HG03139 (cell line): ENCODE results near the gene USP31.

Source experiments
- ATAC-seq: cut with Tn5 transposase; IDR thresholded peaks from one replicate; pipeline ENCODE4 v1.9.1; 2021; ENCODE audit not compliant: unreplicated experiment

USP31 gene

GRCh38 chr16:23132775-23133463, 16.3 kb downstream of the USP31 start:
- no peak for ATAC-seq

- ATAC-seq, result no peak
Observed at GRCh38 chr16:23131931-23132621, 17.2 kb downstream of the USP31 start.

- ATAC-seq, result no peak
Observed at GRCh38 chr16:23131436-23131835, 17.8 kb downstream of the USP31 start.

- ATAC-seq, result no peak
Observed at GRCh38 chr16:23131036-23131435, 18.2 kb downstream of the USP31 start.

- ATAC-seq, result no peak
Observed at GRCh38 chr16:23129686-23130085, 19.6 kb downstream of the USP31 start.

GRCh38 chr16:23128056-23128455, 21.2 kb downstream of the USP31 start:
- no peak for ATAC-seq

- no peak for ATAC-seq
Observed at GRCh38 chr16:23125277-23125676, 24.0 kb downstream of the USP31 start.

GRCh38 chr16:23124315-23124714, 24.9 kb downstream of the USP31 start:
- no peak for ATAC-seq

GRCh38 chr16:23122144-23122543, 27.1 kb downstream of the USP31 start:
- no peak for ATAC-seq

- ATAC-seq, result no peak
Observed at GRCh38 chr16:23121024-23121423, 28.2 kb downstream of the USP31 start.

- ATAC-seq, result no peak
Observed at GRCh38 chr16:23120562-23120961, 28.7 kb downstream of the USP31 start.

- no peak for ATAC-seq
Observed at GRCh38 chr16:23119570-23119969, 29.7 kb downstream of the USP31 start.

- no peak for ATAC-seq
Observed at GRCh38 chr16:23114131-23114904, 34.9 kb downstream of the USP31 start.

GRCh38 chr16:23113185-23113584, 36.1 kb downstream of the USP31 start:
- no peak for ATAC-seq

GRCh38 chr16:23110257-23110899, 38.9 kb downstream of the USP31 start:
- ATAC-seq, result no peak

- no peak for ATAC-seq
Observed at GRCh38 chr16:23107936-23108335, 41.3 kb downstream of the USP31 start.

- no peak for ATAC-seq
Observed at GRCh38 chr16:23107117-23107516, 42.1 kb downstream of the USP31 start.

- ATAC-seq, result no peak
Observed at GRCh38 chr16:23105309-23105708, 43.9 kb downstream of the USP31 start.

- no peak for ATAC-seq
Observed at GRCh38 chr16:23104032-23104955, 45.0 kb downstream of the USP31 start.

- ATAC-seq, result no peak
Observed at GRCh38 chr16:23103603-23104002, 45.6 kb downstream of the USP31 start.
